Stimulated activated CD8-positive, alpha-beta memory T cell treated with anti-CD3 and anti-CD28 coated beads, Interleukin-7, amount 100 ng/mL, for 1 hour (primary cell): Measurements from ENCODE around the gene KIDINS220.
"Not testable (repeated sequence)": the region's sequence is repeated elsewhere in the genome, so short reads cannot be mapped to it uniquely, and the experiment has no call there.

Experiments used
- DNase-seq, 2 donors: peaks; one replicate each; pipeline ENCODE4 v3.0.0-alpha.2; 2020; ENCODE audit warnings: low read depth in 2 of 2

Gene KIDINS220

DNA sequence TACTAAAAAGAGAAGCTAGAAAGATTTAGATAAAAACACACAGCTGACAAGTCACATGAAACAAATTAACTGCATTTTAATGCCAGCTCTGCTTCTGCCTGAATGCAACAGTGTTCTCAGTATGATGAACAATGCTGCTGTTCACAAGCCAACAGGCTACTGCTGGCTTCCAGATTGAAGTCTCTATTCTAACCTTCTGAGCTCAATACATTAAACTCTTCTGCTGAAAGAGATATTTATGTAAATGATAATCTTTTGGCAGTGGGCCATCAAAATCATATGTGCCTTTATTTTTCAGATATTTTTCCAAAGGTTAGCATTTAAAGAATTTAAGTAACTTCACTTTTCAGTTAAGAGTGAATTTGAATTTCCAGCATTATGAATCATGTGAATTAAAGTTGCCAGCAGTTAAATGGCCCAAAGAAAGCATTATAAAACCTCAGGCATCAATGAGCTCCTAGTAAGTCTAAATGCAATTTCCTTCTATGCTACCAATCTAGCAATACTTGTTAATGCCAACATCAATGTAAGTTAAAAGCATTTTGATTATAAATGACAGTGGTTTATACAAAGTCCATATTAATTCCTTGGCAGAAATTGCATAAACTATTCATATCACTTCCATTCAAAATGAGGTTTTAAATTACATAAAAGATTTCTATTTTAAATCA, 83.2 kb downstream of the KIDINS220 start:
- no peak for DNase-seq

DNA sequence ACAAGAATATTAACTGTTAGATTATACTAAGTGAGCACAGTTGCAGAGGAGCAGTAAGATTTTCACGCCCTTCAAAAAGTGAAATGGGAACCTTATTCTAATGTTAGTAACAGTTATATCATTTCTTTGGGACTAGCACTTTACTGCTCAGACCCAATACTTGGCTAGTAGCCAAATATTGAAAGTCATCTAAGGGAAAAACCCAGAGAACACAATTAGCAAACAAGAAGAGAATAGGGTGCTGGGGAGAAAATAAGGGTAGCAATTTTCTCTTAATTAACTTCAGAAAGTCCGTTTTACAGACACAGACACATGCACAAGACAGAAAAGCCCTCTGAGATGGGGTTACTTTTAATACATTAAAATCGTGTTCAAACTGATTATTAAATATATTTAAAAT, 83.8 kb downstream of the KIDINS220 start:
- DNase-seq, result no peak

DNA sequence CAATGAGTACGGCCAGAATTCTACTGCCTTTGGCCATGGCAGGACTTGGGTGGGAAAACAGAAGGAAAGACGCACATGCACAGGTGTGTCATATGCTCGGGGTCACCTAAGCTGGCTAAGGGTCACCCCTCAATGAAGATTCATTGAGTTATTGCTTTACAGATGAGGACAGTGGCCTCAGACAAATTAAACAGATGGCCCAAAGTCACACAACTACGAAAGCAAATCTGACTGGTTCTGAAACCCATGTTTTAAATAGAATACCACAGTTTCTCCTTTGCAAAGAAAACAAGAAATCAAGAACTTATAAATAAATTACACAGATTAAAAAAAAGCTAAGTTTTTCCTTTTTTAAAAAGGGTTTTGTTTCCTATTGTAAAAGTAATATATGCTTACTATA, 85.0 kb downstream of the KIDINS220 start:
- DNase-seq, result no peak

DNA sequence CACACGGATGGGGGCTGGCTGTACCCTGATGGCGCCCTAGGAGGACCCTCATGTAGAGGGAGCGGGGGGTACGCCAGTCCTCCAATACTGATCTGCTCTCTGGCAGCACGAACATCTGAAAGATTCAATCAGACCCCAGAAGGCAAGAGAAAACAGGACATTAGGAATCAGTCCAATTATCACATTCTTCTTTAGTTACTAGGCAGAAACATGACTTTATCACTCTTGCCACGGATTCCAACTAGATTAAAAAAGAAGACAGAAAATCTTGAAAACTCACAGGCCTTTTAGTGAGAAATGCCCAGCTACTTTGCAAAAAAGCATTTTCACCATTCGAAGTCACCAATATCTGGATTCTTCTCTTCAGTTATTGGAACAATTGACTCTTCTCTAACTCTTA, 87.2 kb downstream of the KIDINS220 start:
- DNase-seq, result no peak

DNA sequence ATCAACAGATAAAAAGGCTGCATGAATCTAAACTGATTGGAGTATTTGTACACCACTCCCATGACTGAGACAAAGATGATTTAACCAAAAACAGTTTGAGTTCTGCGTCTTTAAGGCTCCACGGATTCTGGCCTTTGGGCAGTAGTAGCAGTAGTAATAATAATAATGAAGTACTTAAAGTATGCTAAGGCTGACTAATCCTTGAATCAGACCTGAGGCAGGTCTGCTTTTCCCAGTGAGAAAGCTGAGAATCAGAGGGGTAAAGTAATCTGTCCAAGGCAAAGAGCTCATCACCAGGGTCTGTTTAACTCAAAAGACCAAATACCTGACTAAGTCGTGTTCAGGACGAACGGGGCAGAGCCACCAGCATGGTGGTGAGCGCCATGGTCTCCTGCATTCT, 94.2 kb downstream of the KIDINS220 start:
- DNase-seq, result no peak

DNA sequence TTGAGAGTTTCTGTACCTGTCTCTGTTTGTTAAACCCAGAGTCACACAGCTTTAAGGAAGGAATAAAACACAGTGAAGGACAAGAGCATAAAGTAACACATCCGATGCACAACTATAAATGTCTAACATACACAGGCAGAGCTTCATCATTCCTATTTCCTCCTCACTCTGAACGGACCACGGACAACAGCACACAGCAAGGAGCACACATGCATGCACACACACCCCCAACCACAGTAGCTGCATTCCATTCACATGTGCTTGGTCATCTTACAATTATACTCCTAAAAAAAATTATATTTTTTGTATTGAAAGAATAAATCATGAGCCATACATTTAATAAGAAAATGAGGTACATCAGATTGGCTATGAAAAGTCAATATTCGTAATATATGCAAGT, 97.3 kb downstream of the KIDINS220 start:
- no peak for DNase-seq

DNA sequence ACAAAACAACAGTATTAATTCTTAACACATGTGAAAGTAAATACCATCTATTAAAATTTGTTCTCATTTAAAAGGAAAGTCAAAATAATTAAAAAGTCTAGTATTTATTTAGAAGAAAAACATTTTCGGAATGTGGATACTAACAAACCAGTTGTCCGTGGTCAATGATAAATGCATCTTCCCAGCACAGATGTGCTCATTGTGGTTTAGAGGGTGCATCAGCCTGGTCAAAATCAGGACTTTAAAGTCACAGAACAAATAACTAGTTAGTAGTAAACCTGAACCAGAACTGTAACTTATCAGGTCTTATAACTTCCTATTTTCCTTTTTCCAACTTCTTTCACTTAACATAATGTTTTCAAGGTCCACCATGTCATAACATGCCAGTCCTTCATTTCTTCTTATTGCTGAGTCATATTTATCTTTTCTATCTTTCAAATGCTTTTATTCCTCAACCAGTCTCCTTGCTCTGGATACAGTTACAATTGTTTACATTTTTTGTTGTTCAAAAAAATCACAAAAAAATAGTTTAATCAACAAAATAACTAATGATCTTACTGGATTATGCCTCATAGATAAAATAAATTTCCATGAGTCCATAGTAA, 99.7 kb downstream of the KIDINS220 start:
- no peak for DNase-seq

DNA sequence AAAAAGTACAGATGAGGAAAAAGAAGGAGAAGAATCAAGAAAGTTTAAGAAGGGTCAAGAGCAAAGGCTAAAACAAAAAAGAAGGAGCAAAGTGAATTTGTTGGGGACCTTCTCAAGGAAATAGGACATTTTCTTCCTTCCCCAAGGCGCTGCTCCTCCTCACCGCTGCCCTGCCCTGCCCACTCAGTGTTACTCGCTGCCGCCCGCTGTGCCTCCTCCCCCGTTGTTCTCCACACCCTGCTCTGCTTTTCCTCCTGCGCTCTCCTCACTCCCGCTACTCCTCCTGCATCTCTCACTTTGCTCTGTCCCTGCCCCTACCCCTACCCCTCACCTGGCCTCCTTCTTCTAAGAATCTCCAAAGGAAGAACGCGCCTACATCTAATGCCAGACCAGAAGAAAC, 104.8 kb downstream of the KIDINS220 start:
- no peak for DNase-seq

DNA sequence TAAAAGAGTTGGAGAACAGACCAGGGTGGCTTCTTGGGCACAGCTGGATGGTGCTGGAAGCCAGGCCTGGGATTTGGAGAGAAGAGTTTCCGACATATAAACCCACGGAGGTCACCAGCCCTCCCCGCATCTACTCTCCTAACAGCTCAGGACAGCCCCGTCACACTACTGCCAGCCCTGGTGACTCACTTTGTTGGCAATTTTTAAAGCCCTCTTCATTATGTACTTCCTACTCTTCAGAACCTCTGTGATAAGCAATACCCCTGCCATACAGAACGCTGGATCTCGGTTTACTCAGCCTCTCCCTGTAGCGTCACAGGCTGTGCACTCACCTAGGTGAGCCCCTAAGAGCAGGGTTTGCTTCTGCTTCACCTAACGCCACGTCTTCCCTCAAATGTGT, 107.5 kb downstream of the KIDINS220 start:
- no peak for DNase-seq

DNA sequence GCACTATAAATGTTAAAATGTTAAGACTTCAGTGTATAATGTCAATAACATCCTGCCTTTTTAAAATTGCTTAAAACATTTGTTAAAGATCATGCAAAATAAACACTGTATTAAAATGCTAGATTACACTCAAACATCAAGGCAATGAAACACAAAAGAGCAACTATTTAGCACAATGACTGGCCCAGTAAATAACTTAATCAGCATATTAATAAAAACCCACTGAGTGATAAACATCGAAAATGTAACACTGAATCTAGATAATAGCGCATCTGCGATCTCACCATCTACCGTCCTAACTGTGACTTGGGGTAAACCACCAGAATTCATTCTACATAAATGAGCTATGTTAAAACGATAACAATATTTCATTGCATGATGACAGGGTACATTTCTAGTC, 108.3 kb downstream of the KIDINS220 start:
- DNase-seq, result not testable (repeated sequence)

DNA sequence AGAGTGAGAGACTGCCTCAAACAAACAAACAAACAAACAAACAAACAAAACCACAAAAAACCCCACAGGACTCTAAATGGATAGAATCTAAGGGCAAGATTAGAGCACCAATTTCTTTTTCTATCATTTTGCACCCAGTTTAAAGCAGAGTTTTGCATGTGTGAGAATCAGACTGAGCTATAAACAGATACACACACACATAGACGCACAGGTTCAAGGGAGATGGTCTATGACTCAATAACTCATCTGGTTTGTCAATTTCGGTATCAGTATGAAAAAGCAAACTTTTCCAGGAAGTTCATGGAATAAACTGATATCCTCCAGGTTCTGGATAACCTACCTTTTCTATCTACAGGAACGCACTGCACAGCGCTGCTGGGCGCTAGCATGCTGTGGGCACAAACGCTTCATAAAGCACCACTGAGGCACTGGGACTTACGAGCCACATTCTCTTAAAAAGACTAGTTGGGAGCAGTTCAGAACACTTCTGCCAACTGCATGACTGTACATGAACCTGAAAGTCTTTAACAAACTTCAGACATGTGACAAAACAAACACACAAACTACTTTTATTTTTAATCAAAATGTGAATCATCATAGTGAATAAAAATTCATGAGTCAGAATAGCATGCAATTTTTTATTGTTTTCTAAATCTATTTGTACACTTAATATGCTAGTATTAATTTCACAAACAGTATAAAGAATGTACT, 109.0 kb downstream of the KIDINS220 start:
- DNase-seq, result no peak

DNA sequence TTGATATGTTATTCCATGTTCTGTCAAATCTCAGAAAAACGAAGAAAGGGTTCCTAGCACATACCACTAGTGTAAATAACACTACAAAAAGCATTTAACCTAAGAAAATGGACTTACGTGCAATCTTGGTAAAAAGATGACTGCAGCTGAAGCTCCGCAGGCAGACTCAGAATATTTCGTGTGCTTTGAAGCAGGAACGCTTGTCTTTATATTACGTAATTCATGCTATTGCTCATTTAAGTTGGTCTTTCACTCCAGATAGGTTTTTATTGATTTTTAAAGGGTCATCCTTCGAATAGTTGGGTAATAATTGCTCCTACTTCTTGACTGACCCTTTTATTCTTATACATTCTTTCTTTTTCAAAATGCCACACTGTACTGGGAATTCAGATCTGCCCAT, 111.6 kb downstream of the KIDINS220 start:
- no peak for DNase-seq

DNA sequence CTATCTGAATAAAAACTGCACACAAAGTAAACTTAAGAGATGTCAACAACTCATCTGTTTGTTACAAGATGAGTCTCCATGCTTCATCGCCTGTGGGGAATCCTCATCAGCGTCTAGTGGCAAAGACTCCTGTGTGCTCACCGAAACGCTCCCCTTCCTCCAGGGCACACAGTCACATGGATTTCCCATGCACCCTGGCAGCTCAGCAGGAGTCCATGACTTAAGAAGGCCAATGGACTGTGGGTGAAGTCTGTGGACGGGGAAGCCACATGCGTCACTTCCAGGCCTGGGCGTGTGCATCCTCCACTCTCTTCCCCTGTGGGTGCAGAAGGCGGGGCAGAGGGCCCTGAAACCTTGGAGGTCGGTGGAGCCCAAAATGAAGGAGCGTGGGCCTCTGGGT, 114.4 kb downstream of the KIDINS220 start:
- no peak for DNase-seq

DNA sequence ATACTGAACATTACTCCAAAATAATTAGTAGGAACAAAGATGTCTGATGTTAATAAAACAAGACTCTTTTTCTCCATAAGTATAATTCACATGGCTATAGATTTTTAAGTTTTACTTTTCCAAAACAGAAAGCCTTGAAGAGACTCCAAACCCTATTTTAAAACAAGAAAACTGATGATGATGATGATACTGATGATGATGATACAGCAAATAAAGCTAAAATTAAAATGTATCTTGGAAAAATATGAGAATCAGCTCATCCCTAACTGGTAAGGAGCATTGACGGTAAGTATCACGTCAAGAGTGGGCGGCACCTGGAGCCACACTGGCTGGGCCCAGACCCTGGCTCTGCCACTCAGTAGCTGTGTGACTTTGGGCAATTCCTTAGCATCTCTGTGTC, 116.0 kb downstream of the KIDINS220 start:
- no peak for DNase-seq

DNA sequence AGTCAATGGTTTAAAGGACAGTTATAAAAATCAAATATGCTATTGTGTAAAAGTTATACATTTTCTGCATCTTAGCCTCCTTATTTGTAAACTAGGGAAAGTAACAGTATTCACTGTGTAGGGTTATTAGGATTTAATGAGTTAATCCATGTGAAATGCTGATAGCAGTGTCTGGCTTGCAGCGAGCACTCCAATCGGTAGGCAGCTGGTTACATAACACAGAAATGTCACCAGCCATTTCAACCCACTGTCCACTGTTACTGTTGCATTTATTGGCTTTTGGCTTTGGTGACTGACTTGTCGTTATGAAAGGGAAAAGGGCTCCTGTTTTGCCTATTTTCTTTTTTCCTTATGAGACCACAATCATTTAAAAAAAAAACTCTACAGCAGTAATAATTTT, 116.7 kb downstream of the KIDINS220 start:
- no peak for DNase-seq

DNA sequence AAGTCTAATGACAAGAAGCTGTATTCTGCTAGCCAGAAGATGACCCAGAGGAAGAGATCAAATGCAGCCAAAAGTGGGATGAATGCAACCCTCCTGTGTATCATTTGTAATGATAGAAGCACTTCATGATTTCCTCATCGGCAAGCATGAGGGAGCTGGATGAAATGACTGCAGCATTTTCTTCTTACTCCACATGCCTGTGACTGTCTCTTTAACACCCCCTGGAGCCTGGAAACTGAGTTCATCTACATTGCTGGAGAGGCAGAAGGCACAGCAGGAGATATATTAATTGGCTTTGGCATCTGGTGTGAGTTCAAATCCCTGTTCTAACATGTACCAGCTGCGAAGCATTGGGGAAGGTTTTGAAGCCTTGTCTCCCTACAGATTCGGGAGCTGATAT, 117.9 kb downstream of the KIDINS220 start:
- no peak for DNase-seq

DNA sequence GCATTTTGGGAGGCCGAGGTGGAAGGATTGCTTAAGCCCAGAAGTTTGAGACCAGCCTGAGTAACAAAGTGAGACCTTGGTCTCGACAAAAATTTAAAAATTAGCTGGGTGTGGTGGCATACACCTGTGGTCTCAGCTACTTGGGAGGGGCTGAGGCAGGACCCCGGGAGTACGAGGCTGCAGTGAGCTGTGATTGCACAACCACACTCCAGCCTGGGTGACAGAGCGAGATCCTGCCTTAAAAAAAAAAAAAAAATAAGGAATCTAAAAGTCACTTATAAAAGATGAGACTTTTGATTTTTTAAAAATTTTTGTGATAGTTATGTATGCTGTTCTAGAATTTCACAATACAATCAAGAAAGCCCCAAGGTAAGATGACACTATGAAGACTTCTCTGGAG, 122.4 kb downstream of the KIDINS220 start:
- no peak for DNase-seq

DNA sequence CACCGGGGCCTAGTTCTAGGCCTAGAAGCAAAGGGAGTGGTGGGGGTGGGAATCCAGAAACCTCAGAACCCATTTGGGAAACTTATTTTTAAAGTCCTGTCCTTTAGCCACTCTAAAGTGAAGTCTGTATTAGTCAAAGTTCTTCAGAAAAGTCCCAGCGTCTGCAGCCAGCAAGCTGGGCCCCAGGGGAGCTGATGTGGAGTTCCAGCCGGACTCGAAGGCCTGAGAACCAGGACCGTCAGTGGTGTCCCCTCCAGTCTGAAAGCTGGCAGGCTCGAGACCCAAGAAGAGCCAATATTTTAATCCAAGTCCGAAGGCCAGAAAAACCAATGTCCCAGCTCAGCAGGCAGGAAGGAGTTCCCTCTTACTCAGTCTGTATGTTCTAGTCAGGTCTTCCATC, 123.1 kb downstream of the KIDINS220 start:
- no peak for DNase-seq

DNA sequence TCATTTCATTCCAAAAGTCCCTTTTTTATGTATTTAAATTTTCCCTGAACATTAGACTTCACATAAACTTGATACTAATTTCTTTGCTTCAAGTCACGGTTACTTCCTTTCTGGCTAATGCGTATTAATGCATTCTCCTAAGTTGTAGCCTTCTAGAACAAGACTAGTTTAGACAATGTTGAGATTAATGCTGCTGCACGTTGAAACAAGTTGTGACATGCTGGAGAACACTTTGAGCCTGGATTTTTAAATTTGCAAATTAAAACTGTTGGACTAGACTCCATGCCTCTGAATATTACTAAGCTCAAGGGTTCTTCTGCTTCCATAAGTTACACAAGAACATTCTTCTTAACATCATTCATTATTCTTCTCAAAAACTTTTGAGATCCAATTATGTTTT, 126.5 kb downstream of the KIDINS220 start:
- DNase-seq, result no peak

DNA sequence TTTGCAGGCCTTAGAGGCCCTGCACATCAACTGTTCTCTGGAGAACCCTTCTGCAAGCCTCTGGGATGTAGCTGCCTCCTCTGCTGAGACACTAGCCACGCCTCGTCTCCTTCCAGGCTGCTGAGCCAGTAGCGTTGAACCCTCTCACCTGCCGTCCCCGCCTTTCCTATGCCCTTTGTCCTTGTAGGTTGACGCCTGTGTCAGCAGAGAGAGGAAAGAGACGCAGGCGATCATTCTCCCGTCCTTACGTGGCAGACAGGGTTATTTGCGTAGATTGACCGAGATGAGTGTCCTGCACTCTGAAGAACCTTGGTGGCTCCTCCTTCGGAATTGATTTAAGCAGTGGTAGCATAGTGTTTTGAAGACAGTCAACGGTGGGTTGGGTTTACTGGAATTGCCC, 127.8 kb downstream of the KIDINS220 start:
- DNase-seq, result no peak

DNA sequence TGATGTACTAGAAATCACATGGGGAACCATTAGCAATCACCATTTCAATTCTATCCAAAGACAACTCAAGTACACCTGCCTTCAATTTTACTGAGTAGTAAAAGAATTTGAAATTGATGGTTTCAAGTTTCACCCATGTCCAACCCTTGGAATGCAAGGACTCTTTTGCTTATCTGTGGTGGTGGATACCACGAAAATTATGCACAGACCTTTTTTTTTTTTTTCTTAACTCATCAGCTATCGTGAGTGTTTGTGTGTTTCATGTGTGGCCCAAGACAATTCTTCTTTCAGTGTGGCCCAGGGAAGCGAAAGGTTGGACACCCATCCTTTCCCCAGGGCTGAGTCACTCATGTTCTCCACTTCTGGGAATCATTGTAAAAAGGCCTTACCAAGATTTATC, 132.5 kb downstream of the KIDINS220 start:
- DNase-seq, result no peak

DNA sequence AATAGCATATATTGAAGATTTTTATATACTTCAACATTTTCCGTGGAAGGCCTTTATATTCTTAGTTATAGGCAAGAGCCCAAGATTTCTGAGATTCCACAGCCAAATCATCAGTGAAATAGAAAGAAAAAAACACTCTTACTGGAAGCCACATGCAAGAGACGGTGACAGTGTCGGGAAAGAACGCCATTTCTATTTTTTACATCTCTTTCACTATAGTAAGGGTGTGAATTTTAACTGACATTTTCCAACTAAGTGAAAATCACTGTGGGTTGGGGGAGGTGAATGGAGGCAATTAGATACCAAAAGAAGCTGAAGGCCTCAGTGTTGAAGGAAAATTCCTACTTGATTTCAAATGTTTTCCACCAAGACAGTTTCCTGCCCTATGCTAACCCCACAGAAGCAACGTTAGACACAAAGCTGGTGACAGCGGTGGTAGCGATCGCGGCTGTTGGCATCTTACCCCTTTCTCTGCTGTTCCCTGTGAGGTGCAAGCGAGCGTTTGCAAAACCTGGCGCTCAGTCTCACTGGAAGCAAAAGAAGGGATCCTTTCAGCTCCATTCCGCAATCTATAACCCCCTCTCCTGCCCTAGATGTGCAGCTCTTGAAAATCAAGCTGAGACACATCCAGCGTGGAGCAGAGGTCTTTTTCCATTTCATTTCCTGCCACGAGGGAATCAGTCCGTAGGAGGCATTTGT, 135.6 kb downstream of the KIDINS220 start:
- no peak for DNase-seq

DNA sequence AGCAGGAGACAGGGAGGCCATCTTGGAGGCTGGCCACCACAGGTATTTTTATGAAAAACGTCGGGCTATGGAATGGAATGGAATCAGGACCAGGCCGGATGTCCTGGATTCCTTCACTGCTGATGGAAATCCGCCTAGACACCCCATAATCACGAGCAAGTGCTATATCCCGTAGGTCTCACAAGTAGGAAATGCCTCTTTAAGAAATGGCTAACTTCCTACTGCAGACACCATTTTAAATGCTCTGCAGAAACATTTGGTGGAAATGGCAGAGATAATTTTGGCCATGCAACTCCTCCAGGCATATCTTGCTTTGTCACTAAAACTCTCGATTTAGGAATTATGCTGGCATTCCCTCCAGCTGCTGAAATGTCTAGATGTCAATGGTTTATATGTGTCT, 137.6 kb downstream of the KIDINS220 start:
- DNase-seq, result no peak
